HG02885 (cell line): ENCODE results near the gene RPS6KA5.

Source experiments
- ATAC-seq: cut with Tn5 transposase; IDR thresholded peaks from one replicate; pipeline ENCODE4 v1.9.1; 2021; ENCODE audit warnings: mild to moderate bottlenecking; ENCODE audit not compliant: unreplicated experiment, poor library complexity

RPS6KA5 gene

DNA sequence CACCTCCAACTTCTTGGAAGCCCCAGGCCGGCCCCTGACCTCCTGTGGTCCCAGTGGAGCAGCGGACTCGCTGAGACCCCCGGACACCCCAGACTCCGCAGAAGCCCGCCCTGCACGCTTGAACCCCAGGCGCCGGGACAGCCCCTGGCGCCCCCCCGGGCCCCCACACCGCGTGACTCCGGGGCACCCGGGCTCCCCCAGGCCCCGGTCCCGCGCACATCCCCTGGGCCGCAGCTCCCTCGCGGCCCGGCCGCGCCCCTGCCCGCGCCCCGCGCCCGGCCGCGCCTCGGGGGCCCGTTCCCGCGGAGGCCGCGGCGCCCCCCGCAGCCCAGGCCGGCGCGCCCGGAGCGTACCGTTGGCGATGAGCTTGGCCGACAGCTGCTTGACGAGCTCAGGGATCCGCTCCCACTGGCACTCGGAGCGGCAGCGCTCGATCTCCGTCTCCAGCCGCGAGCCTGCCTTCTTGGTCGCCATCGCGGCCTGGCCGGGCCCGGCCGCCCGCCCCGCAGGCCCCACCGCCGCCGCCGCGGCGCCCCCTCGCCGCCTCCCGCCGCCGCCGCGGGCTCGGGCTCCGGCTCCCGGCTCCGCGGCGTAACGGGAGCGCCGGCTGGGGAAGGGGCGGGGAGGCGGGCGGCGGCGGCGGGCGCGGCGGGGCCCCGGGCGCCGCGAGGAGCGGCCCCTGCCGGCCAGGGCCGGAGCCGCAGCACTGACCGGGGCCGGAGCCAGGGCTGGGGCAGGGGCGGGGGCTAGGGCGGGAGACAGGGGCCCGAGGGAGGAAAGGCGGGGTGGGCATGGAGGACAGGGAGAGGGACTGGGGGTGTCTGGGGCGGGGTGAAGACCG is 244.4 kb downstream of the RPS6KA5 start, which contains the start of gene TTC7B:
TSS of gene TTC7B (minus strand) at position 609 of the 841 bp plus-strand sequence. CDS start at position 474, 135 bp downstream.
- peak; percentile 80 for ATAC-seq

DNA sequence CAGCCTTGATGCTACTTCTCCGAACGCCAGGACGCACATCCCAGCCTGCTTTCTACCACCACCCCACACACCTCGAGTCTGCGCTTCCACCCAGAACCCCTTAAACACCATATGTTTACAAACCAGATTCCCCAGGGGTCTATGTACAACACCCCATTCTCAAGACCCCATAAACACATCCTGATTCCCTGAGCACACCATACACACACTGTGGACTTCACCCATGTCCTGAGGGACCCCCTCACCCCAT is 244.9 kb downstream of the RPS6KA5 start:
- ATAC-seq: no peak

DNA sequence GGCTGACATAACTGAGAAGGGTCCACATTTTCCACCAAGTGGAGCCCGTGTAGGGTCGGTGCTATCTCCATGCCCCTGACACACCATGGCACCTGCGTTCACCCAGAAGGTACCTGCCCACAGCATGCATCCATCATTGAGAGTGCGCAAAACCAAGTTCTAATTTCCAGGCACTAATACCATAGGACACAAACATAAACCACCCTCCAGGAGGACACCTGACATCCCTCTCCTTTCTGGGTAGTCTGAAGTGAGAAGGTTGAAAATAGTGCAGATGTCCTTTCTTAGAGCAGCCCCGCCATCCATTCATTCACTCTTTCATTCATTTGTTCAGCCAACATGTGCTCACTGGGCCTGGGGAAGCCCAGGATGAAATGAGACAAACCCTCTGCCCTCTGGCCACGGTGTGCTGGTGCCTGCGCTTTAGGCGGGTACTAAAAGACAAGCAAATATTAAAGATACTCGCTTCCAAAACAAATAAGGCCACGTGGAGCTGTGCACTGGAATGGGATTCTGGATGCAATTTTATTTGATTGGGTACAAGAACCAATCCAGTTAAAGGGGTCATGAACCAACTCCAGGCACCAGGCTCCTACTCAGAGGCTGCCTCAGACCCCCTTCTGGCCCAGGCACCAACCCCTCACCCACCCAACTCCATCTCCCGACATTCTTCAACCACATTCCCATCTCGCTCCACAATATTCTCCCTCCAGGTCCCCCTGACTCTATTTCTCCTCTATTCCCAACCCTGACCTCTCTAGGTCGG is 245.5 kb downstream of the RPS6KA5 start:
- ATAC-seq: no peak

DNA sequence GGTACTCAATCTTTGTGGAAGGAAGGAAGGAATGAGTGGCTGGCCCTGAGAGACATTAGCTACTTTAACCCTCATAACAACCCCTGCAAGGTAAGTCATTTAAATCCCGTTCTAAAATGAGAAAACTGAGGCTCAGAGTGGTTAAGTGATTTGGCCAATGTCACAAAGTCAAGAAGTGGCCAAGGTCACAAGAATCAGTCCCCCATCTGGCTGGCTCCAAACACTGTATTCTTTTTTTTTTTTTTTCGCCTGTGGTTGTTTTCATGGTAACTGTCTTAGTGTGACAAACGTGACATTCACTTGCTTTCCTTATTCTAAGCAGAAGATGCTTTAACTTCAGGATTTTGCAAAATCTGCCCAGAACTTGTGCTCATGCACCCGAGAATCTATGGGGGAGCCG is 247.0 kb downstream of the RPS6KA5 start:
- no peak for ATAC-seq

DNA sequence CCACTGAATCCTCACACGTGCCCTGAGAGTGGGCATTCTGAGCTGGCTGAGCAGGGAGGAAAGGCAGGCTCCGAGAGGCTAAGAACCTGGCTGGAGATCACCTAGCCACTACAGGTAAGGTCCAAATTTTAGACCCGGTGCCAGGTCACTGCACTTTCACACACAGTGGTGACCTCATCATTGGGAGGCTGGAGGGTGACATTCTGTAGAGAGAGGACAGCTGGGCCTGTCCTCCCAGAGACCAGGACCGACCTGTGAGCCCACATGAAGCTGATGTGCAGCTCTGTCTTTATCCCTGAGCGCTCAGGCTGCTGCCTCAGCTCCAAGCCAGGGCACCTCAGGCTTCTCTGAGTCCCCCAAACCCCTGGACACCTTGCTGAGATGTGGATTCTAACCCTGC is 248.3 kb downstream of the RPS6KA5 start:
- no peak for ATAC-seq

DNA sequence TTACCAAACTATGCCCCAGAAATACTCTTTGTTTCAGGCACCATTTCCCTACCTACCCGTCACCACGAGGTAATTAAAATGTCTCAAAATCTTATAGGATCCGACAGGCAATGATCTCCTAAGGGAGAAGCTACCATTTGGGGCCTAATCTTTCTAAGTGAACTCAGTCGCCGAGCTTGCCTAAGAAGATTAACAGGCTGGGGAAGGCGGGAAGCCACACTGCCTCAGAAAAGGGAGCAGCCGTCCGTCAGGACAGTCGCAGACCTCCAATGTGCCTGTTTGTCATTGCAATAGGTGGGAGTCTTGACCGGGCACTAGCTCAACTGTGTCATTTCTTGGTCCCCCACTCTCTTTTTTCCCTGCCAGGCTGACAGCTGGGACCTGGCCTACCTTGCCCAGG is 248.8 kb downstream of the RPS6KA5 start:
- no peak for ATAC-seq

DNA sequence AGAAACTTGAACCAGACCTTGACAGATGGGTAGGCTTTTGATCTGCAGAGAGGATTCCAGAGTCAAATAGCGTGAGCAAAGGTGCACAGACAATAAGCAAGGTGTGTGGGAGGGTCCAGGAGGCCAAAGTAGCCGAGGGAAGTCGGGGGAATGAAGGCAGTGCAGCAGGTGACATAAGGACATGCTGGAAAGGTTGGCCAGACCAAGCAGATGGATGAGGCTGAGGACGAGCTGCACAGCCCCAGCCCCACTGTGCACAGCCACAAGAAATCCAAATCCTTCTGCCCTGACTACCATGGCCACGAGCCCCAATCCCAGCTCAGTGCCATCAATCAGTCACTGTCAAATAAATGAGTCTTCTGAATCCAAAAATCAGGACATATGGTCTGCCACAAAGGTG is 249.6 kb downstream of the RPS6KA5 start:
- ATAC-seq: no peak

DNA sequence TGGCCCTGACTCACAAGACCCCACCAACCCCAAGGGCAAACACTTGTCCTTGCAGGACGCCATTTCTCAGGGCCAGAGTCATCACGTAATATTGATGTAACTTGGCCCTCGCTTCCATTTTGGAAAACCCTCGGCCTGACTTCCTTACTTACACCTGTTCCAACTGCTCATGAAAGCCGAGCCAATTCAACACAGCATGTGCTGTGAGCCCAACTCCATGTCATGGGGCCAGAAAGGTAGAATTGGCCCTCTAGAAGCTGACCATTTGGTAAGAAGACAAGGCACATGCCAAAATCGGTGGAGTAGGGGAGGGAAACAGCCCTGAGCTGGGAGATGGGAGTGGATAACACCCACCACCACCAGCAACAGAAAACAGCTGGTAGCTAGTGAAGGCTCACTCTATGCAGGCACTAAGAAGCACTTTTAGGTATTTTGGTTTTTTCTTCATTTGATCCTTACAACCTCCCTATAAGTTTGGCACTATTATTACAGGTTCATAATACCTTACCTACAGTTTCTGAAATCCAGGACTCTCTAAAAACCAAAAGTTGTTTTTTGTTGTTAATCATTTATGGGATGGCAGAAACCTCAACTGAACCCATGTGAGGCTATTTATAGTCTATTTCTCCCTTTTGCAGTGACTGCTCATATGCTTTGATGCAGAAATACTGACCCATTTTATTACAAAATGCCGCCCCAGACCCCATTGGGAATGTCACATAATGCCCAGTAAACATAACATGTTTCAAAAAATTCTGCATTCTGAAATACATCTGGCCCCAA is 250.7 kb downstream of the RPS6KA5 start:
- ATAC-seq: no peak

DNA sequence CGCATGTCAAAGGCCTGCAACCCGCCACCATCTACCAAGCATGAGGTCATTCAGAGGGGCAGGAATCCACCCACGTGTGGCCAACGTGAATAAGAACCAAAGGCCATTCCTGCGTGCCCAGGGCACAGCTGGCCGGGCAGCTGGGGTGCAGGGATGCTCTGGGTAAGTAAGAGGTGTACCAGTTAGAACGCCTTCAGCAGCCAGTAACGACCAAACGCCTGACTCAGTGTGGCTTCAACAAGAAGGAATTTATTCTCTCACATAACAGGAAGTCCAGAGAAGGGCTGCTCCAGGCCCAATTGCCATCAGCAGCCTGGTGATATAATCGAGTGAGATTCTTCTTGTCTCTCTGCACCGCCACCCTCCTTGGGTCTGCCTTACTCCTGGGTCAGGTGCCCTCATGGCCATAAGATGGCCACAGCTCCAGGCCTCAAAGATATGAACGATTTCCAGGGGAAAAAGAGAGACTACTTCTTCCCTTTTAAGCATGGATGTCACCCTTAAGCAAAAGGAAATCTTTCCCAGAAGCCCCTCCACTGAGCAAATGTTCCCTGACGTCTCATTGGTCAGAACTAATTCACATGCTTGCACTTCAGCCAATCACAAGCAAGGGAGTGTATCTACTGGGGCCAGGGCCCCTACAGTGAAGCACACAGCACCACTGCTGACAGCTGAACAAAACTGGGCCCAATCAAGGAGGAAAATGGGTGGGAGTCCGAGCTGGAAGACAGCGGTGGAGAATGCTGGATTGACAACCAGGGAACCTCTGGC is 251.5 kb downstream of the RPS6KA5 start:
- ATAC-seq: no peak

DNA sequence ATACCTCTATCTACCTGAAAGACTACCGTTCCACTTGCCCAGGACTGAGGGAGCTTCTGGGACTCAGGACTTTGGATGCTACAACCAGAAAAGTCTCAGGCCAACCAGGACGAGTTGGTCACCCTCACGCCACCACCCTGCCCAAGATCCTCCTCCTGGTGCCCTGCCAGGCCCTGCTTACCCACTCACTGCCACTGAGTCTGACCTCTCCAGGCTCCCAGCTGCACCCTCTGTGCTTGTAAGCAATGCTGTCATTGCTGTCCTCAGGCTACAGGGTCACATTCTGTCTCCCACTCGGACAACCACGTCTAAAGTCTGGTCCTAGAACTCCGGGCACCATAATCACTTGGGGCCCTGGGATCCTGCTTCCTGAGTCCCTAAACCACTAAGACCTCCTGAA is 253.4 kb downstream of the RPS6KA5 start:
- ATAC-seq: no peak

DNA sequence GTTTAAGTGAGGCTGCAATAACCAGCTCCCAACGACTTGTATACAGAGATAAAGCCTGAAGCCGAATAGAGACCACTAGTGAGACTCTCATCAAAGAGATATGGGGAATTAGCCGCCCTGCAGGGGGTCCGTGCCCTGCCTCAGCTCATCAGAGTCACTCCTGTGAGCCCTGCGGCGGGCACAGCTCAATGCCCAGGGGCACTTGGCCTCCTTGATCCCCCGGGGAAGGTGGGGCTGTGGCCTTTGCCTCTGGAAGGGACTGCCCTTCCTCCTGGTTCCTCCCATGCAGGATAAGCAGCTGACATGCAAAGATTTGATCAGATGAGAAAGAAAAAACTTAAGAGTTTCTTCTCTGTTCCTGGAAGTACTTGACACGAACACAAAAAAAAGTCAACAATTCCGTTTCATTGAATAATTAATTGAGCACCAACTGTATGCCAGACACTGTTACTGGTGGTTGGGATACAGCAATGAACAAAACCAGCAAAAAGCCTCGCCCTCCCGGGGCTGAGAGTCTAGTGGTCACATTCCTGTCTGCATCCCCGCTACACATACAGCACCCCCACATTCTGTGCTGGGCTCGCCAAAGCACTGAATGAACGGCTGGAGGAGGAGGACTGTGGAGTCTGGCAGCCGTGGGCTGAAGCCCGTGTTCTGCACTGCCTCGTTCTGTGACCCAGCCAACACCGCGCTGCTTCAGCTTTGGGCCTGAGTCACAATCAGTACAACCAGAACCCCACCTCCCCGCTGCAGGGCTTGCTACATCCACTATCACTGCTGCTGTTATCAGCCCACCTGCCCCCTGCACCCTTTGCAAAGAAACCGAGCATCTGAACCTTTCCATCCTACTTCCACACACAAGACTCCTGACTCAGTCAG is 254.5 kb downstream of the RPS6KA5 start:
- ATAC-seq: no peak

DNA sequence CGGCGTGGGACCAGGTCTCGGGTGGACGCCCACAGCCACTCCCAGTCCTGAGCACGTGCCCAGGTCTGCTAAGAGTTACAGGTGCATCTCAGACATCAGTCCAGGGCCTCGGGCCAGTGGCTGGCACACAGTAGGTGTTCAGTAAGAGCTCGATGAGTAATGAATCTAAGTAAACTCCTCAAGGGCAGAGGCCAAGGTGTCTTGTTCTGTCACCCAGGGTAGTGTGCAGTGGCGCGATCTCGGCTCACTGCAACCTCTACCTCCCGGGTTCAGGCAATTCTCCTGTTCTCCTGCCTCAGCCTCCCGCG is 255.4 kb downstream of the RPS6KA5 start:
- ATAC-seq: no peak

DNA sequence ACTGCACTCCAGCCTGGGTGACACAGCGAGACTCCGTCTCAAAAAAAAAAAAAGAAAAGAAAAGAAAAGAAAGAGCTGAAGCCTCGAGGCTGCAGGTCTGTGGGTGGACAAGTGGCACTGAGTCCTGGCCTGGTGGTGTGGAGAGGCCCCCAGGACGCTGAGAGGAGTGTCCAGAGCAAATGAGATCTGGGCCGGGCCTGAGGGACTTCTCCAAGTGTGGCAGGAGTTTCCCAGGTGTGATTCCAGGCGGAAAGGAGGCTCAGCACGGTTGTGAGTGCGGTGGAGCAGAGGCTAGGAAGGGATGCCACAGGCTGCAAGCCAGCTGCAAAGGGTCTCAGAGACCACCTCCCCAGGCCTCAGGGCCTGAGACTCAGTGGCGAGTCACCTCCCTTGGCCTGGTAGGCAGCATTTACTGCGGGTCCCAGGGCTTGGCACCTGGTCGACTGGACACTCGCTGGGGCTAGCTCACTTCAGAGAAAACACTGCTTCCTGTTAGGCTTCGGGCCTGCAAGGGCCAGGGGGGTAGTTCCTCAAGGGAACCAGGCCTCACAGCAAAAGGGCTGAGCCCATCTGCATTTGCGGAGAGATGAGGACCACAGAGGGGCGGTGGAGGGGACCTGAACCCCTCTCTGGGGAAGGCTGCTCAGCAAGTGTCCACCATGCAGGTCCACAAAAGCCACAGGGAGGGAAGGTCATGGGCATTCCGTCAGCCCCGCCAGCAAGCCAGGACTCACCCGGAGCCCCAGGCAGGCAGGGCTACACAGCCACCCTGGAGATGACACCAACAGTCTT is 256.0 kb downstream of the RPS6KA5 start:
- no peak for ATAC-seq

DNA sequence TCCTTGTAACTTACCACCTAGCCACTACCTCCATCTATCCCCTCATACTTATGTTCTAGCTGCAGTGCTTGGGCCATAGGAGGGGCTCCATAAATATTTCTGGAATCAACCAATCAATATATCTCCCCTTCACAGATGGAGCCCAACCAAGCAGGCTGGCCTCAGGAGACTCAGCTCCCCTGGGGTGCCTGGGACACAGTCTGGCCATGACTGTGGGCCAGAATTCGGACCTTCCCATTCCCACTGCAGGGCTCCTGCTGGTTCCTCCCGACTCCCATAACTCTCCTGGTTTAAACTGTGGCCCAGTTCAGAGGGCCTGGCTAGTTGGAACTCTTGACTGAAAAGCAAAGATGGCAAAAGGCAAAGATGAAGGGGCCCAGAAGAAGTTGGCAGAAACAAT is 257.2 kb downstream of the RPS6KA5 start:
- no peak for ATAC-seq

DNA sequence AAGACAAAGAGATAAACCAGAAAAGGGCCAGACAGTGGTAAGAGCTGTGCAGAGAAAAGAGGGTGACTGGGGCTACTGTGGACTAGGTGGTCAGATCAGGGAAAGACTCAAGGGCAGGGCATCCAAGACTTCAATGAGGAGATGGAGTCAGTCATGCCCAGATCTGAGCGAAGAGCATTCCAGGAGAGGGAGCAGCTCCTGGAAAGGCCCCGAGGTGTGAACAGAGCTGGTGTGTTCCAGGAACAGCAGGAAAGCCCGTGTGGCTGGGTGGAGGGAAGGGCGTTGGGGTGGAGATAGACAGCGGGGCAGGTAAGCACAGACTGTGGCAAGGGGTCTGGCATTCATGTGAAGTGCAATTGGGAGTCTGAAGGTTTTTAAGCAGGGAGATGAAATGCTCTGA is 261.0 kb downstream of the RPS6KA5 start:
- ATAC-seq: no peak

DNA sequence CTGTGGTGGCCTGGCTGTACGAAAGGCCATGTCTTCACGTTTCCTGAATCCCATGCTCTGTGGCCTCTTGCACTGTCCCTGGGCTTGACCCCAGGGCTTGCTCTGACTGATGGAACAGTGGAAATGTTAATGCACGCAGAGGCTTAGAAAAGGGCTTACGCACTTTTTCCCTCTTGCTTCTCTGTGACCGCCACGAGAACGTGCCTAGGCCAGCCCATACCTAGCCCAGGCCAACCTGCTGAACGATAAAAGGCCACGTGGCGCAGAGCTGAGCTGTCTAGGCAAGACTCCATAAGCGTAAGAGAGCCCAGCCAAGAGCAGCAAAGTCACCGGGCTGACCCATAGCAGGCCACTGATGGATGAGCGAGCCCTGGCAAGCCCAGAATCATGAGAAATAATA is 262.5 kb downstream of the RPS6KA5 start:
- ATAC-seq: no peak
